HepG2 (cell line): ENCODE data around the gene UCKL1. TPM values are rescaled to one million over a fixed set of nuclear protein-coding genes. Genes with fewer than 3 reads are reported as not detected.
A peak's percentile ranks its signal among the peaks of the same experiment; 100 is the strongest.

ENCODE experiments used
- BCLAF1 ChIP-seq: fragments of 450-650 bp; IDR thresholded peaks from 2 replicates; pipeline ENCODE4 v1.6.1; 2017; ENCODE audit warnings: mild to moderate bottlenecking
- CBX1 ChIP-seq: IDR thresholded peaks from one replicate; pipeline ENCODE4 v1.6.1; 2016; ENCODE audit warnings: antibody characterized with exemption, low read depth
- CCAR2 ChIP-seq: fragments of 200-400 bp; formaldehyde crosslinking; optimal IDR thresholded peaks from 2 replicates; pipeline ENCODE3; 2018; ENCODE audit warnings: low read depth, mild to moderate bottlenecking, low read length, moderate library complexity
- JUNB ChIP-seq: sonication (generic); formaldehyde crosslinking; IDR thresholded peaks from 2 replicates; pipeline ENCODE4 v1.8.0; 2022; ENCODE audit warnings: missing genetic modification reagents, mild to moderate bottlenecking, borderline replicate concordance
- JUND ChIP-seq: sonication (generic); formaldehyde crosslinking; IDR thresholded peaks from 2 replicates; pipeline ENCODE4 v1.8.0; 2022; ENCODE audit warnings: mild to moderate bottlenecking, missing genetic modification reagents
- KLF15 ChIP-seq: sonication (generic); formaldehyde crosslinking; IDR thresholded peaks from 2 replicates; pipeline ENCODE4 v1.8.1; 2023; ENCODE audit warnings: borderline replicate concordance, mild to moderate bottlenecking, inconsistent platforms, missing genetic modification reagents, mixed read lengths
- MIER2 ChIP-seq: IDR thresholded peaks from 2 replicates; pipeline ENCODE4 v1.6.1; 2016; ENCODE audit warnings: missing biosample characterization, missing genetic modification reagents
- MTA1 ChIP-seq: sonication (generic); formaldehyde crosslinking; IDR thresholded peaks from 2 replicates; pipeline ENCODE4 v1.4.0; 2020; ENCODE audit warnings: missing genetic modification reagents, mild to moderate bottlenecking, borderline replicate concordance
- POLR2A ChIP-seq, 2 experiments: IDR thresholded peaks; 2 replicates each; pipeline ENCODE4 v1.6.1; 2011; ENCODE audit warnings: low read depth in 2 of 2, low read length in 2 of 2, mild to moderate bottlenecking in 1 of 2, moderate library complexity in 1 of 2; ENCODE audit not compliant: insufficient read depth in 1 of 2
- SSRP1 ChIP-seq: IDR thresholded peaks from 2 replicates; pipeline ENCODE4 v1.6.1; 2016; ENCODE audit warnings: control low read depth
- ZBTB3 ChIP-seq: sonication (generic); formaldehyde crosslinking; IDR thresholded peaks from 2 replicates; pipeline ENCODE4 v1.4.0; 2020; ENCODE audit warnings: low read depth, mild to moderate bottlenecking, moderate library complexity, missing genetic modification reagents, borderline replicate concordance
- polyA plus RNA-seq, 8 experiments: library from polyadenylated mRNA; depleted of rRNA in 3 of 8; stranded (reverse) in 7 of 8; unstranded in 1 of 8; fragments of >200 nt; fragmentation: Illumina TruSeq in 4 of 8; extraction: Trizol in 4 of 8; gene quantifications; 2 replicates each; pipeline versions ENCODE4 v1.2.1 to v1.2.3, GENCODE V29; 2011 to 2016; ENCODE audit warnings: low read depth in 4 of 8, missing spikeins in 1 of 8, mixed read lengths in 1 of 8; ENCODE audit not compliant: insufficient read depth in 1 of 8
- total RNA-seq, 5 experiments: library from RNA; depleted of rRNA; stranded (reverse); fragments of >200 nt; fragmentation: Illumina TruSeq; extraction: Trizol; gene quantifications; 2 replicates each; pipeline ENCODE4 v1.2.3, GENCODE V29; 2016; ENCODE audit warnings: low read depth in 1 of 5
- TF ChIP-seq, protein P1 (sequence below): IDR thresholded peaks from 2 replicates; pipeline ENCODE4 v1.6.1; 2012; ENCODE audit warnings: low read length, improper control_type of control experiment
- TF ChIP-seq, protein P2 (sequence below): IDR thresholded peaks from 2 replicates; pipeline ENCODE4 v1.6.1; 2016
- TF ChIP-seq, protein P3 (sequence below): sonication (generic); formaldehyde crosslinking; IDR thresholded peaks from 2 replicates; pipeline ENCODE4 v1.4.0; 2020; ENCODE audit warnings: missing genetic modification reagents, mild to moderate bottlenecking, borderline replicate concordance
- TF ChIP-seq, protein P4 (sequence below): sonication (generic); formaldehyde crosslinking; IDR thresholded peaks from 2 replicates; pipeline ENCODE4 v1.4.0; 2020; ENCODE audit warnings: missing genetic modification reagents

The UCKL1 gene
- total and polyA plus RNA-seq, 2 of the 13 experiments (the other 11 are each of a cell fraction or from before 2014, with no cell fraction given): 50.2 to 126 TPM

- TF ChIP-seq, protein P1, sequence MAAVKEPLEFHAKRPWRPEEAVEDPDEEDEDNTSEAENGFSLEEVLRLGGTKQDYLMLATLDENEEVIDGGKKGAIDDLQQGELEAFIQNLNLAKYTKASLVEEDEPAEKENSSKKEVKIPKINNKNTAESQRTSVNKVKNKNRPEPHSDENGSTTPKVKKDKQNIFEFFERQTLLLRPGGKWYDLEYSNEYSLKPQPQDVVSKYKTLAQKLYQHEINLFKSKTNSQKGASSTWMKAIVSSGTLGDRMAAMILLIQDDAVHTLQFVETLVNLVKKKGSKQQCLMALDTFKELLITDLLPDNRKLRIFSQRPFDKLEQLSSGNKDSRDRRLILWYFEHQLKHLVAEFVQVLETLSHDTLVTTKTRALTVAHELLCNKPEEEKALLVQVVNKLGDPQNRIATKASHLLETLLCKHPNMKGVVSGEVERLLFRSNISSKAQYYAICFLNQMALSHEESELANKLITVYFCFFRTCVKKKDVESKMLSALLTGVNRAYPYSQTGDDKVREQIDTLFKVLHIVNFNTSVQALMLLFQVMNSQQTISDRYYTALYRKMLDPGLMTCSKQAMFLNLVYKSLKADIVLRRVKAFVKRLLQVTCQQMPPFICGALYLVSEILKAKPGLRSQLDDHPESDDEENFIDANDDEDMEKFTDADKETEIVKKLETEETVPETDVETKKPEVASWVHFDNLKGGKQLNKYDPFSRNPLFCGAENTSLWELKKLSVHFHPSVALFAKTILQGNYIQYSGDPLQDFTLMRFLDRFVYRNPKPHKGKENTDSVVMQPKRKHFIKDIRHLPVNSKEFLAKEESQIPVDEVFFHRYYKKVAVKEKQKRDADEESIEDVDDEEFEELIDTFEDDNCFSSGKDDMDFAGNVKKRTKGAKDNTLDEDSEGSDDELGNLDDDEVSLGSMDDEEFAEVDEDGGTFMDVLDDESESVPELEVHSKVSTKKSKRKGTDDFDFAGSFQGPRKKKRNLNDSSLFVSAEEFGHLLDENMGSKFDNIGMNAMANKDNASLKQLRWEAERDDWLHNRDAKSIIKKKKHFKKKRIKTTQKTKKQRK: no peak
- TF ChIP-seq JUND (CRISPR knock-in tag) (no peak; the same call in 1 of the 2 replicates), POLR2A (IDR thresholded peaks at IDR 0.05; ENCODE audit: insufficient read depth in 1 of 2, low read depth in 2 of 2, low read length in 2 of 2) (no peak), MTA1 (CRISPR knock-in tag) (no peak; the same call in 1 of the 2 replicates), BCLAF1 (no peak), CBX1 (no peak), ZBTB3 (no peak), SSRP1 (CRISPR knock-in tag) (0 out of 2 replicates have a peak, but pooled peaks have one; percentile 9), JUNB (CRISPR knock-in tag) (no peak), KLF15 (CRISPR knock-in tag) (no peak), MIER2 (no peak), CCAR2 (no peak)
- TF ChIP-seq, protein P2, sequence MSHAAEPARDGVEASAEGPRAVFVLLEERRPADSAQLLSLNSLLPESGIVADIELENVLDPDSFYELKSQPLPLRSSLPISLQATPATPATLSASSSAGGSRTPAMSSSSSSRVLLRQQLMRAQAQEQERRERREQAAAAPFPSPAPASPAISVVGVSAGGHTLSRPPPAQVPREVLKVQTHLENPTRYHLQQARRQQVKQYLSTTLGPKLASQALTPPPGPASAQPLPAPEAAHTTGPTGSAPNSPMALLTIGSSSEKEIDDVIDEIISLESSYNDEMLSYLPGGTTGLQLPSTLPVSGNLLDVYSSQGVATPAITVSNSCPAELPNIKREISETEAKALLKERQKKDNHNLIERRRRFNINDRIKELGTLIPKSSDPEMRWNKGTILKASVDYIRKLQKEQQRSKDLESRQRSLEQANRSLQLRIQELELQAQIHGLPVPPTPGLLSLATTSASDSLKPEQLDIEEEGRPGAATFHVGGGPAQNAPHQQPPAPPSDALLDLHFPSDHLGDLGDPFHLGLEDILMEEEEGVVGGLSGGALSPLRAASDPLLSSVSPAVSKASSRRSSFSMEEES (CRISPR knock-in tag): peak; percentile 59; the same call in 1 of the 2 replicates
- TF ChIP-seq, protein P3, sequence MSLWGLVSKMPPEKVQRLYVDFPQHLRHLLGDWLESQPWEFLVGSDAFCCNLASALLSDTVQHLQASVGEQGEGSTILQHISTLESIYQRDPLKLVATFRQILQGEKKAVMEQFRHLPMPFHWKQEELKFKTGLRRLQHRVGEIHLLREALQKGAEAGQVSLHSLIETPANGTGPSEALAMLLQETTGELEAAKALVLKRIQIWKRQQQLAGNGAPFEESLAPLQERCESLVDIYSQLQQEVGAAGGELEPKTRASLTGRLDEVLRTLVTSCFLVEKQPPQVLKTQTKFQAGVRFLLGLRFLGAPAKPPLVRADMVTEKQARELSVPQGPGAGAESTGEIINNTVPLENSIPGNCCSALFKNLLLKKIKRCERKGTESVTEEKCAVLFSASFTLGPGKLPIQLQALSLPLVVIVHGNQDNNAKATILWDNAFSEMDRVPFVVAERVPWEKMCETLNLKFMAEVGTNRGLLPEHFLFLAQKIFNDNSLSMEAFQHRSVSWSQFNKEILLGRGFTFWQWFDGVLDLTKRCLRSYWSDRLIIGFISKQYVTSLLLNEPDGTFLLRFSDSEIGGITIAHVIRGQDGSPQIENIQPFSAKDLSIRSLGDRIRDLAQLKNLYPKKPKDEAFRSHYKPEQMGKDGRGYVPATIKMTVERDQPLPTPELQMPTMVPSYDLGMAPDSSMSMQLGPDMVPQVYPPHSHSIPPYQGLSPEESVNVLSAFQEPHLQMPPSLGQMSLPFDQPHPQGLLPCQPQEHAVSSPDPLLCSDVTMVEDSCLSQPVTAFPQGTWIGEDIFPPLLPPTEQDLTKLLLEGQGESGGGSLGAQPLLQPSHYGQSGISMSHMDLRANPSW (CRISPR knock-in tag): no peak
- TF ChIP-seq, protein P4, sequence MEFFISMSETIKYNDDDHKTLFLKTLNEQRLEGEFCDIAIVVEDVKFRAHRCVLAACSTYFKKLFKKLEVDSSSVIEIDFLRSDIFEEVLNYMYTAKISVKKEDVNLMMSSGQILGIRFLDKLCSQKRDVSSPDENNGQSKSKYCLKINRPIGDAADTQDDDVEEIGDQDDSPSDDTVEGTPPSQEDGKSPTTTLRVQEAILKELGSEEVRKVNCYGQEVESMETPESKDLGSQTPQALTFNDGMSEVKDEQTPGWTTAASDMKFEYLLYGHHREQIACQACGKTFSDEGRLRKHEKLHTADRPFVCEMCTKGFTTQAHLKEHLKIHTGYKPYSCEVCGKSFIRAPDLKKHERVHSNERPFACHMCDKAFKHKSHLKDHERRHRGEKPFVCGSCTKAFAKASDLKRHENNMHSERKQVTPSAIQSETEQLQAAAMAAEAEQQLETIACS: peak; percentile 87
- TF ChIP-seq, all 625 proteins: peak for 170
These were observed 23.5 kb upstream of the UCKL1 start, which contains the start of gene SAMD10 (continued) for GRCh38 chr20:63979557-63980316.
